Ovary (tissue), 9 donors: ENCODE data around the gene RPP38. TPM values are rescaled to one million over a fixed set of nuclear protein-coding genes. Genes with fewer than 3 reads are reported as not detected.

ENCODE experiments used
- DNase-seq, 5 donors: peaks; one replicate each; pipeline ENCODE4 v3.0.0-alpha.2; 2019 to 2020
- H3K27ac ChIP-seq, 2 donors: fragments of 200-600 bp; one replicate each; pipeline versions ENCODE4 v1.5.1 to v1.8.0; 2019 to 2022
- H3K27me3 ChIP-seq: fragments of 200-600 bp; one replicate; pipeline ENCODE4 v1.8.0; 2022
- H3K36me3 ChIP-seq: fragments of 200-600 bp; sonication (generic); one replicate; pipeline ENCODE4 v1.5.1; 2019
- H3K4me1 ChIP-seq: one replicate; pipeline ENCODE4 v1.8.1; 2013; ENCODE audit warnings: mild to moderate bottlenecking, moderate library complexity; ENCODE audit not compliant: insufficient read depth
- H3K4me3 ChIP-seq: fragments of 200-600 bp; sonication (generic); one replicate; pipeline ENCODE4 v1.5.1; 2017
- H3K9me3 ChIP-seq, 2 donors: fragments of 200-600 bp in 1 of 2; sonication (generic) in 1 of 2; one replicate each; pipeline versions ENCODE4 v1.5.1 to v1.8.1; 2013 to 2019; ENCODE audit warnings: mild to moderate bottlenecking in 1 of 2, moderate library complexity in 1 of 2
- EP300 ChIP-seq: sonication (generic); formaldehyde crosslinking; IDR thresholded peaks from one replicate; pipeline ENCODE4 v1.6.1; 2017; ENCODE audit warnings: antibody characterized with exemption
- POLR2A ChIP-seq: fragments of 450-650 bp; IDR thresholded peaks from one replicate; pipeline ENCODE4 v1.6.1; 2017; ENCODE audit warnings: antibody characterized with exemption, mild to moderate bottlenecking, moderate library complexity
- WGBS, 3 donors: extraction: QIAGEN DNeasy Blood & Tissue Kit in 1 of 3; methylation state at CpG; one replicate each; pipeline versions ENCODE4 v1.1.5 to v1.1.7; 2013 to 2017; 5-methylcytosine and 5-hydroxymethylcytosine counted together
- intact Hi-C, 4 donors: fragments of 100-400 bp; cut with DNase I; formaldehyde crosslinking; loops; one replicate each; pipeline versions ENCODE4 v1.11.0 to v1.15.1; 2022 to 2023
- polyA plus RNA-seq, 2 donors: library from polyadenylated mRNA; stranded (reverse); fragments of 200-250 nt in 1 of 2; fragments of 350-450 nt in 1 of 2; fragmentation: Illumina TruSeq in 1 of 2; extraction: RNeasy Lipid Tissue Mini Kit (QIAGEN cat#74804) in 1 of 2; gene quantifications; one replicate each; pipeline ENCODE4 v1.2.3, GENCODE V29; 2013 to 2014
- total RNA-seq, 7 donors: library from RNA; depleted of rRNA in 2 of 7; stranded (reverse); fragments of >200 nt in 2 of 7; fragmentation: NEBNext Ultra II Directional in 3 of 7; extraction: Animal tissue kit (Norgen Biotek cat#: 25700) in 3 of 7; gene quantifications; one replicate each; pipeline versions ENCODE4 v1.1.0 to v1.2.4, GENCODE V29; 2016 to 2023
- TF ChIP-seq, protein P1 (sequence below), 3 donors: fragments of 450-650 bp in 2 of 3; fragments of 200-600 bp in 1 of 3; IDR thresholded peaks; one replicate each; pipeline versions ENCODE4 v1.5.1 to v1.8.0; 2016 to 2022; ENCODE audit warnings: antibody characterized with exemption in 3 of 3, mild to moderate bottlenecking in 1 of 3
- donor health status: DM: no; HTN: no; CAD: no; lungs with moderate emphysema.
- donor health status: DM: no; HTN: no; CAD: no.
- donor health status: Bipolar disorder and iron deficiency.
- donor health status: DM: yes; HTN: yes; CAD: no.
- donor health status: DM: no; HTN: no; CAD: no.
- donor health status: DM: yes; HTN: yes; CAD: no.

RPP38 gene
- total and polyA plus RNA-seq, 9 donors = 9.1 to 20.7 (median 15.7) TPM

DNA sequence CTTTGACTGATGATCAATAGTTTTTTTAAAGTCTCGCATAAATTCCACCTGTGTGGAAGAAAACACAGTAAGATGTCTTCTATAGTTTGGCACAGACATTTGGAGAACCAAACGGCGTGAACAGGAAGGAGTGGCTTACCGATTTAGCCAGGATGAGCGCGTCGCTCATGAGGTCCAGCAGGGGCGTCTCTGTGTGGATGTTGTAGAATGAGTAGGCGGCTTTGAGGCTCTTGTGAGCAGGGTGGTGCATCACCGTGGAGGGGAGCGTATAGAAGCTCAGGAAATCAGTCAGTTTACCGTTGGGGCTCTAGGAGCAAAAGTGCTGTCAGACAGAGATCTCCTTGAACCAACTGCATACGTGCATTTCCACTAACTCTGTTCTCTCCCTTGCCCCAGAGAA is 15.5 kb downstream of the RPP38 start:
- Histone ChIP-seq H3K4me3 (no peak overlapping the region), H3K4me1 (no peaks in the 10 kb centered on the region), H3K36me3 (no peaks in the 10 kb centered on the region), H3K27me3 (no peaks in the 10 kb centered on the region), H3K9me3 (no peaks in the 10 kb centered on the region), H3K27ac (no peak overlapping the region)
- no peak for TF ChIP-seq POLR2A
- TF ChIP-seq, protein P1, sequence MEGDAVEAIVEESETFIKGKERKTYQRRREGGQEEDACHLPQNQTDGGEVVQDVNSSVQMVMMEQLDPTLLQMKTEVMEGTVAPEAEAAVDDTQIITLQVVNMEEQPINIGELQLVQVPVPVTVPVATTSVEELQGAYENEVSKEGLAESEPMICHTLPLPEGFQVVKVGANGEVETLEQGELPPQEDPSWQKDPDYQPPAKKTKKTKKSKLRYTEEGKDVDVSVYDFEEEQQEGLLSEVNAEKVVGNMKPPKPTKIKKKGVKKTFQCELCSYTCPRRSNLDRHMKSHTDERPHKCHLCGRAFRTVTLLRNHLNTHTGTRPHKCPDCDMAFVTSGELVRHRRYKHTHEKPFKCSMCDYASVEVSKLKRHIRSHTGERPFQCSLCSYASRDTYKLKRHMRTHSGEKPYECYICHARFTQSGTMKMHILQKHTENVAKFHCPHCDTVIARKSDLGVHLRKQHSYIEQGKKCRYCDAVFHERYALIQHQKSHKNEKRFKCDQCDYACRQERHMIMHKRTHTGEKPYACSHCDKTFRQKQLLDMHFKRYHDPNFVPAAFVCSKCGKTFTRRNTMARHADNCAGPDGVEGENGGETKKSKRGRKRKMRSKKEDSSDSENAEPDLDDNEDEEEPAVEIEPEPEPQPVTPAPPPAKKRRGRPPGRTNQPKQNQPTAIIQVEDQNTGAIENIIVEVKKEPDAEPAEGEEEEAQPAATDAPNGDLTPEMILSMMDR (IDR thresholded peaks at IDR 0.05) = no peak
- TF ChIP-seq EP300 = no peak
- no peak for DNase-seq
- 92 to 93% (median 92%) methylated on average over 13 of the region's 13 CpGs for WGBS, 3 donors
- intact Hi-C loops = no loop called here

DNA sequence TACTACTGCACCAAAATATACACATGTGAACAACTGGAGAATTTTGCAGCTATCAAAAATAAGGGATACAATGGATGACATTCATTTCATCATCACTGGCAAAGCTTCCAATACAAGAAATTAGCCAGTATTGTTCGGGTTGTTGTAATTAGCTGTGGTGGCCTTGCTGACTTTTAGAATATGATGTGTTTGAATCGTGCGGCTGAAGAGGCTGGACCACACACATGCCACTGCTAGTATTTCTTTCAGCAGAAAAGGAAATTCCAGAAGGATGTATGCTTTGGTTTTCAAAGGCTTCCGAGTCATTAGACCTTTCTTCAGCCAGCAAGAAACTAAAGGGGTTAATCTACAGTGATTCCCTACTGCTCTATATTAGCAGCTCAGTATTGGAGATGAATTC is 16.6 kb downstream of the RPP38 start:
- WGBS, 3 donors = 86 to 93% (median 89%) methylated on average over 4 of the region's 4 CpGs
- intact Hi-C loops = no loop called here
- DNase-seq = no peak
- Histone ChIP-seq H3K9me3 (no peaks in the 10 kb centered on the region), H3K27me3 (no peaks in the 10 kb centered on the region), H3K4me1 (no peaks in the 10 kb centered on the region), H3K27ac (no peak overlapping the region), H3K4me3 (no peak overlapping the region), H3K36me3 (no peaks in the 10 kb centered on the region)
- no peak for TF ChIP-seq POLR2A
- no peak for TF ChIP-seq EP300
- TF ChIP-seq, protein P1 (IDR thresholded peaks at IDR 0.05) = no peak

DNA sequence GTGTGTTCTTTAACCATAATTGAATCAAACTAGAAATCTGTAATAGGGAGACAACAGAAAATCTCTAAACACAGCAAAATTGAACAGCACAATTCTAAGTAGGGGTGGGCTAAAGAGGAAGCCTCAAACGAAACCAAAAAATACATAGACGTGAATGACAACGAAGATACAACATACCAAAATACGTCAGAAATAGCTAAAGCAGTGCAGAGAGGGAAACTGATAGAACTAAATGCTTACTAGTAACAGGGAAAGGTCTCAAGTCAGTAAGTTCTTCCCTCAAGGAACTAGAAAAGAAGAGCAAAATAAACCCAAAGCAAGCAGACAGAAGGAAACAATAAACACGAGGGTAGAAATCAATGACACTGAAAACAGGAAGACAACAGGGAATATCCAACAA is 19.1 kb downstream of the RPP38 start:
- 95 to 97% (median 96%) methylated on average over 5 of the region's 5 CpGs for WGBS, 3 donors
- TF ChIP-seq, protein P1 (IDR thresholded peaks at IDR 0.05) = no peak
- no peak for TF ChIP-seq POLR2A
- no peak for TF ChIP-seq EP300
- no peaks in the 10 kb centered on the region for H3K27me3 ChIP-seq
- H3K9me3 ChIP-seq = no peaks in the 10 kb centered on the region
- no peaks in the 10 kb centered on the region for H3K36me3 ChIP-seq
- no peak overlapping the region for H3K27ac ChIP-seq
- intact Hi-C loops = no loop called here
- no peak for DNase-seq
- no peak overlapping the region for H3K4me3 ChIP-seq
- H3K4me1 ChIP-seq = no peaks in the 10 kb centered on the region

DNA sequence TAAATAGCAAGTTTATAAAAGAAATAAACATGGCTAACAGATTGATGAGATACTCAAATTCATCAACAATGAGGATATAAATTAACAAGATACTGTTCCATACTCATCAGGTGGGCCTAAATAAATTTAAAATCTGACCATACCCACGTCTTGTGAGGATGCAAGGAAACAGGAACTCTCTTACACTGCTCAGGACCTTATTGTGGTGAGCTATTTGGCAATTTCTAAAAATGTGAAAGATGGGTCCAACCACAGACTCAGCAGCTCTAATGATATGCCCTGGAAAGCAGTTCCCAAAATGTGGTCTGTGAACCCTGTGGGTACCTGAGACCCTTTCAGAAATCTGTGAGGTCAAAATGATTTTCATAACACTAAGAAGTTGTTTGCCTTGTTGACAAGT is 21.5 kb downstream of the RPP38 start:
- no peak overlapping the region for H3K27ac ChIP-seq
- 86 to 96% (median 95%) methylated on average over 1 of the region's 1 CpG for WGBS, 3 donors
- H3K27me3 ChIP-seq = no peaks in the 10 kb centered on the region
- H3K9me3 ChIP-seq = no peaks in the 10 kb centered on the region
- TF ChIP-seq POLR2A = no peak
- no peak for TF ChIP-seq EP300
- TF ChIP-seq, protein P1 (IDR thresholded peaks at IDR 0.05) = no peak
- no peak overlapping the region for H3K4me3 ChIP-seq
- H3K4me1 ChIP-seq = no peaks in the 10 kb centered on the region
- no peaks in the 10 kb centered on the region for H3K36me3 ChIP-seq
- no peak for DNase-seq
- intact Hi-C loops = no loop called here

DNA sequence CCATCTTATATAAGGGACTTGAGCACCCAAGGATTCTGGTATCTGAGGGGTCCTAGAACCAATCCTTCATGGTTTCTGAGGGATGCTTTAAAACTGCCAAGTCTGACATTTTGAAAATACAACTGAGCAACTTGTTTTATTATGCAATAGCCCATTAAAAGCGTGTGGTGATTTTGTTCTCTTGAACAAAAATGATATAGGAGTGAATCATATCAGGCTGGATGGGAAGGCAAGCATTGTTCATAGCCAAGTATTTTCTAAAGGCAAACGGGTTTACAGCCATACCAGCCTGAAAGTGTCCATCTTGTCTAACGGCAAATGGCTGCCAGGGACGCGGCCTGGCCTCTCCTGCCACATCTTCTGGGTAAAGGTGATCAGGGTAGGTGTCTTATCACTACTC is 23.4 kb downstream of the RPP38 start:
- Histone ChIP-seq H3K36me3 (no peaks in the 10 kb centered on the region), H3K4me1 (no peaks in the 10 kb centered on the region), H3K27ac (no peak overlapping the region), H3K9me3 (no peaks in the 10 kb centered on the region), H3K4me3 (no peak overlapping the region), H3K27me3 (no peaks in the 10 kb centered on the region)
- DNase-seq = no peak
- 82 to 93% (median 87%) methylated on average over 5 of the region's 5 CpGs for WGBS, 3 donors
- intact Hi-C loops = no loop called here
- TF ChIP-seq, protein P1 (IDR thresholded peaks at IDR 0.05) = no peak
- TF ChIP-seq EP300 (no peak), POLR2A (no peak)
